Suprapubic skin (tissue), 3 donors: ENCODE results near the gene TBRG1.

Source experiments
- CTCF ChIP-seq, 2 donors: fragments of 200-600 bp in 1 of 2; fragments of 450-650 bp in 1 of 2; sonication (generic) in 1 of 2; IDR thresholded peaks; one replicate each; pipeline ENCODE4 v1.5.1; 2016 to 2019; ENCODE audit warnings: antibody characterized with exemption in 2 of 2, mild to moderate bottlenecking in 1 of 2, moderate library complexity in 1 of 2
- POLR2A ChIP-seq, 2 donors: fragments of 450-650 bp; IDR thresholded peaks; one replicate each; pipeline ENCODE4 v1.6.1; 2017; ENCODE audit warnings: antibody characterized with exemption in 2 of 2, mild to moderate bottlenecking in 2 of 2, moderate library complexity in 2 of 2

- TF ChIP-seq CTCF (IDR thresholded peaks at IDR 0.05) (no peak), POLR2A (IDR thresholded peaks at IDR 0.05) (no peak)
Observed at GRCh38 chr11:124612045-124612444, 10.6 kb upstream of the TBRG1 start.
